Neuron (in vitro differentiated cells): ENCODE results near the gene TBC1D5.
"Not testable (repeated sequence)": the region's sequence is repeated elsewhere in the genome, so short reads cannot be mapped to it uniquely, and the experiment has no call there.

Experiments
- H2AFZ ChIP-seq: one replicate; pipeline ENCODE4 v1.6.1; 2013; ENCODE audit warnings: low read depth, mild to moderate bottlenecking, inconsistent platforms, low read length, moderate library complexity
- H3K27me3 ChIP-seq: one replicate; pipeline ENCODE4 v1.6.1; 2013; ENCODE audit warnings: low read length; ENCODE audit not compliant: insufficient read depth
- H3K36me3 ChIP-seq: one replicate; pipeline ENCODE4 v1.6.1; 2013; ENCODE audit warnings: low read length; ENCODE audit not compliant: insufficient read depth
- H3K4me1 ChIP-seq: one replicate; pipeline ENCODE4 v1.6.1; 2013; ENCODE audit warnings: low read length; ENCODE audit not compliant: insufficient read depth
- H3K4me3 ChIP-seq: 2 replicates; pipeline ENCODE4 v1.5.1; 2013; ENCODE audit warnings: mild to moderate bottlenecking, low read length, moderate library complexity
- H3K9me3 ChIP-seq: one replicate; pipeline ENCODE4 v1.6.1; 2013; ENCODE audit warnings: low read length

Gene TBC1D5

GRCh38 chr3:17683542-17684207, 58.8 kb downstream of the TBC1D5 start:
- no peaks in the 10 kb centered on the region for H3K36me3 ChIP-seq
- no peaks in the 10 kb centered on the region for H3K9me3 ChIP-seq
- no peak overlapping the region for H3K4me3 ChIP-seq
- H2AFZ ChIP-seq: no peak overlapping the region
- no peaks in the 10 kb centered on the region for H3K27me3 ChIP-seq
- H3K4me1 ChIP-seq: peaks cover 3% of the 10 kb centered on the region

GRCh38 chr3:17680530-17680929, 61.9 kb downstream of the TBC1D5 start:
- H2AFZ ChIP-seq: no peak overlapping the region
- H3K36me3 ChIP-seq: no peaks in the 10 kb centered on the region
- H3K4me1 ChIP-seq: peaks cover 3% of the 10 kb centered on the region
- H3K4me3 ChIP-seq: no peak overlapping the region
- no peaks in the 10 kb centered on the region for H3K27me3 ChIP-seq
- H3K9me3 ChIP-seq: no peaks in the 10 kb centered on the region

- H3K27me3 ChIP-seq: no peaks in the 10 kb centered on the region
- no peaks in the 10 kb centered on the region for H3K36me3 ChIP-seq
- H3K4me1 ChIP-seq: peaks cover 3% of the 10 kb centered on the region
- no peaks in the 10 kb centered on the region for H3K9me3 ChIP-seq
- H3K4me3 ChIP-seq: no peak overlapping the region
- H2AFZ ChIP-seq: no peak overlapping the region
Observed at GRCh38 chr3:17678116-17678741, 64.2 kb downstream of the TBC1D5 start.

- Histone ChIP-seq H3K4me3 (no peak overlapping the region), H3K4me1 (no peaks in the 10 kb centered on the region), H3K9me3 (no peaks in the 10 kb centered on the region), H3K27me3 (no peaks in the 10 kb centered on the region), H3K36me3 (no peaks in the 10 kb centered on the region), H2AFZ (no peak overlapping the region)
Observed at GRCh38 chr3:17674082-17674686, 68.2 kb downstream of the TBC1D5 start.

- no peaks in the 10 kb centered on the region for H3K4me1 ChIP-seq
- H3K27me3 ChIP-seq: no peaks in the 10 kb centered on the region
- no peak overlapping the region for H2AFZ ChIP-seq
- no peaks in the 10 kb centered on the region for H3K36me3 ChIP-seq
- H3K4me3 ChIP-seq: no peak overlapping the region
- H3K9me3 ChIP-seq: no peaks in the 10 kb centered on the region
Observed at GRCh38 chr3:17672506-17672905, 69.9 kb downstream of the TBC1D5 start.

GRCh38 chr3:17670749-17671148, 71.7 kb downstream of the TBC1D5 start:
- no peak overlapping the region for H3K4me3 ChIP-seq
- no peaks in the 10 kb centered on the region for H3K4me1 ChIP-seq
- H3K36me3 ChIP-seq: no peaks in the 10 kb centered on the region
- H2AFZ ChIP-seq: no peak overlapping the region
- no peaks in the 10 kb centered on the region for H3K9me3 ChIP-seq
- H3K27me3 ChIP-seq: no peaks in the 10 kb centered on the region

GRCh38 chr3:17664923-17665322, 77.5 kb downstream of the TBC1D5 start:
- no peaks in the 10 kb centered on the region for H3K9me3 ChIP-seq
- no peak overlapping the region for H2AFZ ChIP-seq
- H3K36me3 ChIP-seq: no peaks in the 10 kb centered on the region
- no peaks in the 10 kb centered on the region for H3K4me1 ChIP-seq
- H3K4me3 ChIP-seq: no peak overlapping the region
- H3K27me3 ChIP-seq: no peaks in the 10 kb centered on the region

GRCh38 chr3:17656264-17656663, 86.2 kb downstream of the TBC1D5 start:
- no peaks in the 10 kb centered on the region for H3K36me3 ChIP-seq
- H3K9me3 ChIP-seq: no peaks in the 10 kb centered on the region
- H3K4me3 ChIP-seq: no peak overlapping the region
- no peak overlapping the region for H2AFZ ChIP-seq
- no peaks in the 10 kb centered on the region for H3K4me1 ChIP-seq
- no peaks in the 10 kb centered on the region for H3K27me3 ChIP-seq

GRCh38 chr3:17655743-17656142, 86.7 kb downstream of the TBC1D5 start:
- Histone ChIP-seq H3K27me3 (no peaks in the 10 kb centered on the region), H2AFZ (no peak overlapping the region)

GRCh38 chr3:17649748-17650147, 92.7 kb downstream of the TBC1D5 start:
- not testable (repeated sequence) for H3K36me3 ChIP-seq, H3K9me3 ChIP-seq, H3K27me3 ChIP-seq

More at GRCh38 chr3:17655743-17656142, 86.7 kb downstream of the TBC1D5 start:
- no peak overlapping the region for H3K4me3 ChIP-seq
- no peaks in the 10 kb centered on the region for H3K36me3 ChIP-seq
- H3K4me1 ChIP-seq: no peaks in the 10 kb centered on the region
- no peaks in the 10 kb centered on the region for H3K9me3 ChIP-seq

GRCh38 chr3:17648630-17649355, 93.6 kb downstream of the TBC1D5 start:
- not testable (repeated sequence) for H3K4me1 ChIP-seq, H3K4me3 ChIP-seq, H2AFZ ChIP-seq, H3K27me3 ChIP-seq, H3K9me3 ChIP-seq, H3K36me3 ChIP-seq

More at GRCh38 chr3:17649748-17650147, 92.7 kb downstream of the TBC1D5 start:
- H2AFZ ChIP-seq, H3K4me1 ChIP-seq, H3K4me3 ChIP-seq: not testable (repeated sequence)

GRCh38 chr3:17645074-17645698, 97.2 kb downstream of the TBC1D5 start:
- Histone ChIP-seq H3K4me1 (no peaks in the 10 kb centered on the region), H3K9me3 (no peaks in the 10 kb centered on the region), H3K36me3 (no peaks in the 10 kb centered on the region)

GRCh38 chr3:17643691-17644090, 98.7 kb downstream of the TBC1D5 start:
- H3K4me1 ChIP-seq: no peaks in the 10 kb centered on the region
- H3K9me3 ChIP-seq: no peaks in the 10 kb centered on the region
- no peak overlapping the region for H2AFZ ChIP-seq
- no peak overlapping the region for H3K4me3 ChIP-seq
- no peaks in the 10 kb centered on the region for H3K27me3 ChIP-seq
- no peaks in the 10 kb centered on the region for H3K36me3 ChIP-seq

More at GRCh38 chr3:17645074-17645698, 97.2 kb downstream of the TBC1D5 start:
- no peak overlapping the region for H3K4me3 ChIP-seq
- H3K27me3 ChIP-seq: no peaks in the 10 kb centered on the region
- H2AFZ ChIP-seq: no peak overlapping the region
